ENCODE results near the gene MED31. TPM values are rescaled to one million over a fixed set of nuclear protein-coding genes. Genes with fewer than 3 reads are reported as not detected.

Gene MED31
- total and polyA plus RNA-seq, 2 of the 13 experiments (the other 11 are each of a cell fraction or from before 2014, with no cell fraction given), result 19.0 to 20.9 TPM

GRCh38 chr17:6669479-6670212, 18.2 kb upstream of the MED31 start:
- no peak overlapping the region for H3K4me2 ChIP-seq (ENCODE audit: low read depth, low read length)
- WGBS (ENCODE audit: low lambda C conversion rate), result over 99% methylated on average over 10 of the region's 10 CpGs
- no TSS peak for BruUV-seq (replicated peaks)
- no peak overlapping the region for H3K4me3 ChIP-seq (replicated peaks in 1 of 3; ENCODE audit: insufficient read depth in 1 of 3, low read depth in 2 of 3, low read length in 3 of 3)
- FAIRE-seq (no peak), ATAC-seq (no peak), DNase-seq (ENCODE audit: low spot score) (no peak)
- H3K4me1 ChIP-seq (ENCODE audit: insufficient read depth, low read length), result peaks cover 51% of the 10 kb centered on the region
- no peaks in the 10 kb centered on the region for H3K36me3 ChIP-seq (replicated peaks in 1 of 2; ENCODE audit: control insufficient read depth in 1 of 2, insufficient read depth in 2 of 2, low read length in 2 of 2)
- intact Hi-C loops (cut with micrococcal nuclease; ENCODE audit: unreplicated experiment), result no loop called here
- TF ChIP-seq CREB1 (IDR thresholded peaks at IDR 0.05) (no peak), CREB1 (CRISPR knock-in tag; IDR thresholded peaks at IDR 0.05) (no peak), TSC22D2 (CRISPR knock-in tag; IDR thresholded peaks at IDR 0.05; ENCODE audit: borderline replicate concordance) (no peak), HNRNPL (IDR thresholded peaks at IDR 0.05; ENCODE audit: low read depth, low read length) (peak; percentile 31; the same call in 1 of the 2 replicates), MZF1 (CRISPR knock-in tag; IDR thresholded peaks at IDR 0.05; ENCODE audit: borderline replicate concordance) (no peak)
- no peak overlapping the region for H3K9ac ChIP-seq (ENCODE audit: insufficient read depth, low read depth, low read length)
- no peaks in the 10 kb centered on the region for H4K20me1 ChIP-seq (ENCODE audit: insufficient read depth, low read length)
- H3K27ac ChIP-seq (ENCODE audit: extremely low read length, insufficient read depth, low read length), result no peak overlapping the region
- H3K9me3 ChIP-seq (ENCODE audit: low read length), result no peaks in the 10 kb centered on the region
- no peaks in the 10 kb centered on the region for H3K79me2 ChIP-seq (ENCODE audit: insufficient read depth, low read length)
- H2AFZ ChIP-seq (ENCODE audit: low read length), result no peak overlapping the region
- in situ Hi-C loops (cut with HindIII; ENCODE audit: extremely low pct_ligation_motif_present, low pct_unique_long_range_greater_than_20kb), result loop anchor here (5.0 to 10.0 kb wide), 3 partner anchors 43 to 345 kb away; partner anchors contain the start of genes RNASEK, SLC13A5 and TEKT1
- no peaks in the 10 kb centered on the region for H3K27me3 ChIP-seq (ENCODE audit: control insufficient read depth in 1 of 2, insufficient read depth in 2 of 2, low read length in 2 of 2)
- CTCF ChIA-PET (ENCODE audit: low intra/inter-chr PET ratio, low total read pairs), result no interaction called here
- POLR2A ChIA-PET, result interaction anchor here (1.2 to 4.3 kb wide), 4 partner anchors 7 to 43 kb away, joined by 3 to 33 read pairs (median 8); partner anchors contain the start of gene SLC13A5

GRCh38 chr17:6668727-6669425, 17.5 kb upstream of the MED31 start:
- Histone ChIP-seq H3K4me3 (replicated peaks in 1 of 3; ENCODE audit: insufficient read depth in 1 of 3, low read depth in 2 of 3, low read length in 3 of 3) (no peak overlapping the region), H3K4me1 (ENCODE audit: insufficient read depth, low read length) (peaks cover 51% of the 10 kb centered on the region), H3K27me3 (ENCODE audit: control insufficient read depth in 1 of 2, insufficient read depth in 2 of 2, low read length in 2 of 2) (no peaks in the 10 kb centered on the region), H3K27ac (ENCODE audit: extremely low read length, insufficient read depth, low read length) (peak overlapping the region; percentile 29), H3K36me3 (replicated peaks in 1 of 2; ENCODE audit: control insufficient read depth in 1 of 2, insufficient read depth in 2 of 2, low read length in 2 of 2) (no peaks in the 10 kb centered on the region), H3K79me2 (ENCODE audit: insufficient read depth, low read length) (no peaks in the 10 kb centered on the region), H2AFZ (ENCODE audit: low read length) (no peak overlapping the region), H3K9ac (ENCODE audit: insufficient read depth, low read depth, low read length) (no peak overlapping the region), H4K20me1 (ENCODE audit: insufficient read depth, low read length) (no peaks in the 10 kb centered on the region), H3K4me2 (ENCODE audit: low read depth, low read length) (peak overlapping the region; percentile 37; the same call in 1 of the 2 replicates), H3K9me3 (ENCODE audit: low read length) (no peaks in the 10 kb centered on the region)
- 48% methylated on average over 14 of the region's 14 CpGs for WGBS (ENCODE audit: low lambda C conversion rate)
- no TSS peak for BruUV-seq (replicated peaks)
- ChIA-PET POLR2A (interaction anchor here (1.2 to 4.3 kb wide), 3 partner anchors 8 to 44 kb away, joined by 3 to 33 read pairs (median 8); partner anchors contain the start of gene SLC13A5), CTCF (ENCODE audit: low intra/inter-chr PET ratio, low total read pairs) (interaction anchor here (1.2 kb wide), 1 partner anchor 44 kb away, joined by 4 read pairs; the partner anchor contains the start of gene SLC13A5)
- peak; percentile 65 for DNase-seq (ENCODE audit: low spot score)
- FAIRE-seq, result no peak
- intact Hi-C loops (cut with micrococcal nuclease; ENCODE audit: unreplicated experiment), result no loop called here
- in situ Hi-C loops (cut with HindIII; ENCODE audit: extremely low pct_ligation_motif_present, low pct_unique_long_range_greater_than_20kb), result loop anchor here (5.0 to 10.0 kb wide), 3 partner anchors 43 to 346 kb away; partner anchors contain the start of genes RNASEK, SLC13A5 and TEKT1
- ATAC-seq, result peak; percentile 23
- peak; percentile 11 for TF ChIP-seq TEAD3 (CRISPR knock-in tag; optimal IDR thresholded peaks at IDR 0.05; ENCODE audit: borderline replicate concordance)
- TF ChIP-seq RXRB (CRISPR knock-in tag; IDR thresholded peaks at IDR 0.05; ENCODE audit: borderline replicate concordance), result peak; percentile 61
- TF ChIP-seq, protein P1, sequence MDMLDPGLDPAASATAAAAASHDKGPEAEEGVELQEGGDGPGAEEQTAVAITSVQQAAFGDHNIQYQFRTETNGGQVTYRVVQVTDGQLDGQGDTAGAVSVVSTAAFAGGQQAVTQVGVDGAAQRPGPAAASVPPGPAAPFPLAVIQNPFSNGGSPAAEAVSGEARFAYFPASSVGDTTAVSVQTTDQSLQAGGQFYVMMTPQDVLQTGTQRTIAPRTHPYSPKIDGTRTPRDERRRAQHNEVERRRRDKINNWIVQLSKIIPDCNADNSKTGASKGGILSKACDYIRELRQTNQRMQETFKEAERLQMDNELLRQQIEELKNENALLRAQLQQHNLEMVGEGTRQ (IDR thresholded peaks at IDR 0.05; ENCODE audit: low read depth, low read length), result 0 out of 2 replicates have a peak, but pooled peaks have one; percentile 11
- TF ChIP-seq, protein P1 (CRISPR knock-in tag; IDR thresholded peaks at IDR 0.05; ENCODE audit: borderline replicate concordance), result no peak
- TF ChIP-seq PPARG (CRISPR knock-in tag; conservative IDR thresholded peaks at IDR 0.05), result peak; percentile 84
- no peak for TF ChIP-seq SKI (IDR thresholded peaks at IDR 0.05; ENCODE audit: partially characterized antibody)
- TF ChIP-seq NFATC3 (CRISPR knock-in tag; IDR thresholded peaks at IDR 0.05), result 0 out of 2 replicates have a peak, but pooled peaks have one; percentile 58

All from HepG2 (cell line).